PFSK-1 (cell line): ENCODE measurements around the gene GLI2.

Experiments
- POLR2AphosphoS5 ChIP-seq: IDR thresholded peaks from 2 replicates; pipeline ENCODE4 v1.6.1; 2012; ENCODE audit warnings: low read depth, mild to moderate bottlenecking, control low read depth, low read length, moderate library complexity
- SIN3A ChIP-seq: IDR thresholded peaks from 2 replicates; pipeline ENCODE4 v1.6.1; 2012; ENCODE audit warnings: mild to moderate bottlenecking, low read length, moderate library complexity, borderline replicate concordance; ENCODE audit not compliant: insufficient read depth
- TAF1 ChIP-seq: IDR thresholded peaks from 2 replicates; pipeline ENCODE4 v1.6.1; 2012; ENCODE audit warnings: low read length, control low read depth, borderline replicate concordance; ENCODE audit not compliant: insufficient read depth

GRCh38 chr2:120775801-120776589 is 40.3 kb downstream of the GLI2 start:
- no peak for TF ChIP-seq POLR2AphosphoS5
- no peak for TF ChIP-seq TAF1
- TF ChIP-seq SIN3A = no peak
